GM21423 (cell line): ENCODE measurements around the gene RAB3IL1.

Experiments used
- ATAC-seq: cut with Tn5 transposase; IDR thresholded peaks from one replicate; pipeline ENCODE4 v1.9.1; 2021; ENCODE audit warnings: mild to moderate bottlenecking, moderate library complexity; ENCODE audit not compliant: unreplicated experiment

The RAB3IL1 gene

DNA sequence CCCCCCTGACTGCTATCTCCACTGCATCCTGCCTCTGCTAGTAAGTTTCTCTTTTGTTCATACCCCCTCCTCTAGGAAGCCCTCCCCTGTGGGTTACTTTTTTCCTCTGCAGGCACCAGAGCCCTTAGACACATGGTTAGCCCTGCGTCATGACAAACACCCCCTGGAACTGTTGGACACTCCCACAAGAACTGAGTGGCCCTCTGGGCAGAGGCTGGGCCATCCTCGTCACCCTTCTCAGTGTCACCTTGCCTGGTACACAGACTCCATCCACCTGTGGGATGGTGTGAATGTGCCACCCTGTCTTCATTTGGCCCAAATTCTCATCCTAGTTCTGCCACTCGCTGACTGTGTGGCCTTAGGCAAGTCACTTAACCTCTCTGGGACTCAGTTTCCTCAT, 4.1 kb upstream of the RAB3IL1 start:
- no peak for ATAC-seq

DNA sequence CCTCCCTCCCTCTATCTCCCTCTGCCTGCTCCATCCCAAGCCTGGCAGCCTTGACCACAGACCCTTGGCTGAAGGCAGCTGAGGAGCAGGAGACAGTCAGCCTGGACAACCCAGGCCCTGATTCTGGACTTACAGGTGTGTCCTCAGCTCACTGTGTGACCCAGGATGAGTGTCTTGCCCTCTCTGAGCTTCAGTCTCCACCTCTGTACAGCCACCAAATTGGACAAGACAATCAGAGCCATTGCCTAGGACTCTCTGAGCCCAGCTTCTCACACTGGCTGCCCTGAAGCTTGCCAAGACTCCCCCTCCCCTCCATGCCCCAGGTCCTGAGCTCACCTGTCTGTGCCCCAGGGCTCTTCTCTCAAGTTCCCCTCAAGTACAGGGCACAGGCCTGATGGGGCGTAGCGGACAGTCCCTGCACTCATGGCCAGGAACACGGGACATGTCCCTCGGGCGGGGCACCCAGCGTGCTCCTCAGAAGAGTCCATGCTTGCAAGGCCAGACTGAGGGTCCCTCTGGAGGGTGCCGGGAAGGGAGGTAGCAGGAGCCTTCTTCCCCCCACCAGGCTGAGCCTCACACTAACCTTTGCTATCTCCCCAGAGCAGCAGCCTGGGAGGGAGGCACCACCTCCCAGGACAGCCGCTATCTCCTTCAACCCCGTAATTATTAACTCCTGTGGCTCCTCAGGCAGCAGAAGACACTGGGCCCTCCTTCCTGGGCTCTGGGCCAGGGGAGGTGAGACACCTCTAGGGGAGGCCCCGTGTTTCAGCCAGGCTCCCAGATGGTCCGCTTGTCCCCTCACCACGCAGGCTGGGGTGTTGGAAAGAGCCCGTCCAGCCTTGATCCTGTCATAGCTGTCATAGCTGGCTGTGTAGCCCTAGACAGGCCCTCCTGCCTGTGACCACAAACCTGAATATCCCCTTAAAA, 2.6 kb upstream of the RAB3IL1 start:
- no peak for ATAC-seq

DNA sequence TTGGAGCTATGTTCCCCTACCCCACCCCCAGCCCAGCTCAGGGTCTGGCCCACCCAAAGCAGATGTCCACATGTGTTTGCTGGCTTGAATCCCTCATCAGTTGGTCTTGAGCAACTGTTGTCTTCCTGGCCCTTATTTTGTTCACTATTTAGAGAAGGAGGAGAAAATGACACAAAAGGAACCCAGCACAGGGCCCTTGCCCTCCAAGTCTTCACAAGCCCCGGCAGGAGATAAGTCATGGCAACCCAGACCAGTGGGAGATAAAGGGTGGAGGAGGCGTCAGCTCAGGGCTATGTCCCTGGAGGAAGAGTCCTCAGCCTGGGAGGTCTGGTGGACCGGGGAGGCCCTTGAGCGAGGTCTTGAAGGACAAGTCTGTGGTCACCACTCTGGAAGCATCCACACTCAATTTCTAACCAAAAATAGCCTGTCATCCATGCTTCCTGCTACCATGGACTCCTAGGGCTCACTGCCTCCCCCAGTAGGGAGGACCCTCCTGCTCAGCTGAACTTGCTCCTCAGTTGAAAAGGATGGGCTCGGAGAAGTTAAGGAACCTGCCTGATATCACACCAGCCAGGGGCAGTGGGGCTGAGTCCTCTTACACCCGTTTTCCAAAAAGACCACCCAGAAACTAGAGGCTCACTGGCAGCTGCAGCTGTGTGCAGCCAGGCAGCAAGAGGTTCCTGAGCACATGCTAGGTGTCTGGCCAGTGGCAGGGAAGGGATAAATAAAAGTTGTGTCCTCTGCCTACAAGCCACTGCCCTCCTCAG, 1.8 kb upstream of the RAB3IL1 start:
- no peak for ATAC-seq

DNA sequence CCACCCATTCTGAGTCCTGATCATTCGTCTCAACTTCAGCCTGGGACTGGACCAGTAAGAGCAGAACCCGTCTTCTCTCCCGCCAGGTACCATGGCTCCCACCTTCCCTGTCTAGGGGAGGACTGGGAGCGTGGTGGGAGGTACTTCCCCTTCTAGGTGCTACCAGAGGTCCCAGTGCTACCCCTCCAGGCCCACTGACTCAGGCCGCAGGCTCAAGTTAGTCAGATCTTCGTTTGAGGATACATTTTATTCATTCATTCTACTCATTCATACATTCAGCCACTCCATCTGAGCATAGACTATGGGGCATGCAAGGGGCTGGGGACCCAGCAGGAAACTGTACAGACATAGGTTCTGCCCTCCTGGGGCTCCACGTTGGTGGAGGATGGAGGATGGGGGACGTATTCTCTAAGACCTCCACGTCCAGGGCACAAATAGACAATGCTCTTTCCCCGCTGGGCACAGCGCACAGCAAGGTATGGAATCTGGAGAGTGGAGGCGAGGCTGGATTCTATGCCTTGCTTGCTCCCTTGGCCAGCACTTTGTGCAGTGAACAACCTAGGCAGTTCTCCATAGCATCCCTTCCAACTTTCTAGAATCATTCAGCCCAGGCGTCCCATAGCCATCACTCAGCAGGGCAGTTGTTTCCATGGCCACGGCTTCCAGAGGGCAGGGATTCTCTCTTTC, 1.0 kb upstream of the RAB3IL1 start:
- no peak for ATAC-seq

DNA sequence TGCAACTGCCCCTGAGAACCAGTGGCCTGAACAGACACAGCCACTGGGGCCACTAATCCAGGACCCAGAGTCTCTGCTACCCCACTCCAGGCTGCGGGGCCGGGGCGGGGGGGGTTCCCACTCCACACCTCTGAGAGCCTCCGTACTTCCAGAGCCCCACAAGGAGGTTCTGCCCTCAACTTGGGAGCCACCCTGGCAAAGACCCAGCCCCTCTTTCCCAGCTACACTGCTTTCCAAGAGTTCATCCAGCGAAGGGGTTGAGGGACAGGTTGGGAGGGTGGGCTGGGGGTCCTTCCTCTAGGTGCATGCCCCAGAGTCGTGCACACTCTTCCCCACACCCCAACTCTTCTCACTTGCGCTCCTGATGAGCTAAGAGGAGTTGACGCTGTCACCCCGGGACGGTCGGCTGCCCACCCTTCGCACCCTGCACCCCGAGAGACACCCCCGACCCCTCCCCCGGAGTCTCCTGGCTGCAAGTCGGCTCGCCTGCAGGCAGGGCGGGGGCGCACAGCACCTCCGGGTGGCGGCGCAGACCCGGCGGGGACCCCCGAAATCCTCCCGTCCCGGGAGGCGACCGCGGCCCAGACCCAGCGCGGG, 531 bp downstream of the RAB3IL1 start:
- ATAC-seq = no peak

DNA sequence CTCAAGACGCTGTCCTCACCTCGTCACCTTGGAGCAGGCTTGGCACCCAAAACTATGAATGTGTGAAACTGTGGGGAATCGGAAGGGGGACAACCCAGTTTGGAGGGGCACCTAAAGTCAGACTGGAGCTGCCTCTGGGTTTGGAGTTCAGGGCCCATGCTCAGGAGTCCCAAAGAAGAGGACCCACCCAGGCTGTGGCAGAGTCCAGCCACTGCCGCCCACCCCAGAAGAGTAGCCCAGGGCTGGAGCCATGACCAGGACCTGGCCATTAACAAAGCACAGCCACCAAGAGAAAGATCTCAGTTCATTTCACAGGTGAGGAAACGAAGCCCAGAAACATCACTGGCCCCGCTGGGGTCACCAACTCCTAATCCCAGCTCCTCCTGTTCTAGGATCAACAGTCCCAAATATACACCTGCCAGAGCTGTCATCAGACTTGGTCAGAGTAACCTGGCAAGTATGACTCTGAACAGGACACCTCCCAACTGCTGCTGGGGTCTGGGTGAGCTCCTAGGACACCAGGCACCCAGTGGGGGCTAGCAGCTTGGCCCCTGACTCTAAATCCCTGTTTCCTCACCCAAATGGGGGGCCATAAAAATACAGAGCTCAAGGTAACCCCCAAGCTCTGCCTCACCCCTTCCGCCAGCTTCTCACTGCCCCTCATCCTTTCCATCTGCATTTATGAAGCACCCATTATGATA, 2.7 kb downstream of the RAB3IL1 start:
- no peak for ATAC-seq

DNA sequence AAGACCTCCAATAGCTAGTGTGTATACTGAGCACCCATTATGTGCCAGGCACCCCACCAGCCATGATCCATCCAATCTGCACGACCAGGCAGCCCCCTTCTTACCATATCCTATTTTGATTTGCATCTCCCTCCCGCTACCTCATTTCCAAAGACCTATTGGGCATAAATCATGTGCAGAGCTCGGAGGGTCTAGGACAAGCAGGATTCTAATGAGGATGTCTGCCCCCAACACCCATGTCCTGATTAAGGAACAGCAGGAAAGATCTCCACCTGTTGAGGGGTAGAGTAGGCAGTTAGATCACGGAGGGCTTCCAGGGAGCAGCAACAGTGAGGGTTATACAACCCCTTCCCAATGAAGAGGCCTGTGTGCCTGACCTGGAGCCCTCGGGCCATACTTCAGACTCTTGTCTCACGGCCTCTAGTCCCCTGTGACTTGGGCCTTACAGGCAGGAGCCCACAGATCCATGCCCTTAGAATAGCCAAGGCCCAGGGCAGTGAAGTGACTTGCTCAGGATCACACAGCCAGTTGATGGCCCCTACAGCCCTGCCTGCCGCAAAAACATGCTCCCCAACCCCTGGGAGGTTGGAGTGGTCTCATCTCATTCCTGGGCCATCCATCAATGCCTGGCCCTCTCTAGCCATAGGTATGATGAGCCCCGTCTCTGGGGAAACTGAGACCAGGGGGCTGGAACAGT, 3.5 kb downstream of the RAB3IL1 start:
- no peak for ATAC-seq

DNA sequence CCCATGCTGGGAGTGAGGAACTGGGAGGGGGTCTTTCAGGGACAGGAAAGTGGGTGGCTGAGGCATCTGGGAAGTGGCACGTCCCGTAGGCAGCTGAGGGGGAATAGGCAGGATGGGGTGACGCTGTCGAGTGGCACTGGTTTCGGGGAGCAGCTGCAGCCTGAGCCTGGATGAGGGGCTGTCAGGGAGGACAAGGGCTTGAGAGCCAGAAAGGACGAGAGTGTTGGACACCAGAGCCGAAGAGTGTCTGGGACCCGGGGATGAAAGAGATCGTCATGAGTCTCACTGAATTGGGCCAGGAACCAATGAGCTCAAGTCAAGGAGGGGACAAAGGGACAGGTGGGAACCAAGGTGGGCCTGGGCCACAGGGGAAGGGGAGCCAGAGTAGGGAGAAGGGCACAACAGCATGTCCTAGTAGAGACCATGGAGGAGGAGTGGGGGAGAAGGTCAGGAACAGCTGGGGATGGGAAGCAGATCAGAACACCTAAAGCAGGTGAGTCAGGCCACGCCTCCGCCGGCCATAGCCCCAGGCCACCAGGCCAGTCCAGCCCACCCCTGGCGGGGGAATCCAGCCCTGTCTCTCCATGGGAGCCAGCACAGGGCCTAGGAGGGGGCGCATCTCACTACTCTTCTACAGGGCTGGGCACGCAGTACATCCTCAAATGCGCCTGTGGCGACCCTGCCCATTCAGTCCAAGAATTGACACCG, 4.2 kb downstream of the RAB3IL1 start:
- no peak for ATAC-seq

DNA sequence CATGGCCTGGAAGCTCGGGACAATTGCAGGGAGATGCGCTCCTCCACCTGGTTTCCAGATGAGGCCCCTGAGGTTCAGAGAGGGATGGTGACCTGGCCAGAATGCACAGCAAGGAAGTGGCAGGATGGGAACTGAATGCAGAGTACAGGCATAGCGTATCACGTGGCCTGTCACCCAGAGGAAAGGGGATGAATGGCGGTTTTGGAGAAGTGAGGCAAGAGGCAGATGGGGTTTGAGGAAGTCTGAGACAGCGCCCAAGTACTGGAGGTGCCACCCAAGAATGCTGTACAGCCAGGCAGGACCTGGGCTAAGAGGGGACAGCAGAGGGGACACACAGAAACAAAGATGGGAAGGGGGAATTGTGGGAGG, 4.9 kb downstream of the RAB3IL1 start:
- ATAC-seq = no peak

DNA sequence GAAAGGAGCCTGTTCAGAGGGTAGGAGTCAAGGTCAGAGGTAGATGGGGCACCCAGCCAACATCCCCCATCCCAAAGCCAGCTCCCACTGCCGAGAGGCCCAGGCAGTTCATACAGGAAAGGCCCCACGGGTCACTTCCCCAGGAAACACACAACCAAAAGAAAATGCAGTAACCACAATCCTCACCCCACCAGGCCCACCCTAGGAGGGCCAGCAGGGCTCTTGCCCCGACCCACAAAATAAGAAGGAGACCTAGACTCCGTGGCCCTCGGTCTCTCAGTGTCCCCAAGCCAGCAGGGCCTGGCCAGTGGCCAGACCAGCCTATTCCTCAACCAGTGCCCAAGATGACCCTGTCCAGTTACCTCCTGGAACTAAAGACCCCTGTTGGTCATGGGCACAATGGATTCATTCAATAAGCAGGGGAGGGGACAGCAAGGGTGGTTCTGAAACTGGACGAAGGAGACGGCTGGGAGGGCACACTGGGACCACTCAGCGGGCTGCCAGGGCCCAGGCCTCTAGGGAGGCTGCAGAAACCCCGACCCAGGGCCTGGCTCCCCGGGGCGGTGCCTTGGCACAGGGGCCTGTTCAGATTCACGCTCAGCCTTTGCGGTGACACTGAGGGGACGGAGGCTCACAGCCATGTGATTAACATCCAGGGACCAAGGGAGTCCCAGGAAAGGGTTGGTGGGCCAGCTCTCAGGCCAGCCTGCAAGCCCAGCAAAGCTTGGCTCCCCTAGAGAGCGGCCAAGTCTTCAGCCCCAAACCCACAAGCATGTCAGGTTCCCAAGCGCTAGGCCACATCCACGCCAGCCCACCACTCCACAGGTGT, 5.5 kb downstream of the RAB3IL1 start:
- ATAC-seq = no peak

DNA sequence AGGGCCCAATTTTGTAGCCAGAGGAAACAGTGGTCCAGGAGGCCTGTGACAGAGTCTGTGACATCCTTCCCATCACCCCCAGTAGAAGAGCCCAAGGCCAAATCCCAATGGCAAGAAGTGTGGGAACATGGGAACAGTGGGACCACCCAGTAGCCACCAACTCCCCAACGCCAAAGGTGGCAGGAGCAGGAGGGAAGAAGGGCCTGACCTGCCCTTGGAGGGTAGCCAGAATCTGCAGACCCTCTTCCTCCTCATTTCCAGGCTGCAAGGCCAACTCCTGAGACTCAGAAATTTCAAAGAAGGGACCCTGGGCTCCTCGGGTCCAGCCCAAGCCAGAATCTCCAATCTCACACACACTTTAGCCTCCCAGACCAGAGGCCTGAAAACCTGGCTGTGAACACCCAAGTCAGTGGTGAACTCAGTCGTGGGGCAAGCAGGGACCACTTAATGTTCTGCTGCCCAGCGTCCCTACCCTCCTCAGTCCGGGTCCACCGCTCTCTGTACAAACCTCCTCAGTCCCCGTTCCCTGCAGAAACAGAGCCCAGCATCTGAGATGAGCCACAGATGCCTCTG, 6.2 kb downstream of the RAB3IL1 start:
- no peak for ATAC-seq

DNA sequence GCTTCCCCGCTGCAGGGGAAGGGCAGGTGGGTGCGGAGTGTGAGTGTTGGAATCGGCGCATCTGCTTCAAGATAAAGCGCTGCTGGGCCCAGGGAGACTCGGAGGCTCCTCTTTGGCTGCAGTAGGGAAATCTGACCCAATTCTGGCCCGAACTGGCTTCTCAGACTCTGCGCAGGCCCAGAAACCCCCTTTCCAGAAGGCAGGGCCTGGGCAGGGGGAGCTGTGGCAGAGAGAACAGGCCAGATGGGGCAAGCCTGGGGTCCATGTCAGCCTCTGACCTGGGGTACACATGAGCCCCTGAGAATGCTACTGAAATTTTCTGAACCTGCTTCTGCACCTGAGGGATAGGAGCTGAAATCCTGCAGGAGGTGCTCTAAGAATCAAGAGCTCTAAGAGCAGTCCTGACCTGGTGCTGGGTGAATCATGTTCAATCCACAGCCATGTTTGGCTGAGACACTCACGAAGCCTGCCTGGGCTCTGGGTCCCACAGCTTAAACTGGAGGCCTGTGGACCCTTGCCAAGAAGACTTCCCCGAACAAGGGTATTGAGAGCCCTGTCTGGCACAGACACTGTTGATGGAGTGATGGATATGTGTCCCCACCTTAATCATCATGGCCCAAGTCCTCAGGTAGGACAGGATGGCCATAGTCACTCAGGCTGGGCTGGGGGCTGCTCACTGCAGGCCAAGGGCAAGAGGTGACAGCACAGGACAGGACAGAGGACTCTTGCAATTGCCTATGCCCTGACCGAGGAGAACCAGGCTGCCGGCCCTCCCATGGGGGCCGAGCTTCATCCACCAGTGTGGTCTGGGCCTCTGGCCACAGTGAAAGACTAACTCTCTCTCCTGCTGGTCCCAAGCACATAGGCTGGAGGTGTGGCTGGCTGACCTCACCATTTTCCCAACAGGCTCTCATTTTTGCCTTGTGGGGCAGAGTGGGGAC, 6.9 kb downstream of the RAB3IL1 start:
- ATAC-seq = no peak

DNA sequence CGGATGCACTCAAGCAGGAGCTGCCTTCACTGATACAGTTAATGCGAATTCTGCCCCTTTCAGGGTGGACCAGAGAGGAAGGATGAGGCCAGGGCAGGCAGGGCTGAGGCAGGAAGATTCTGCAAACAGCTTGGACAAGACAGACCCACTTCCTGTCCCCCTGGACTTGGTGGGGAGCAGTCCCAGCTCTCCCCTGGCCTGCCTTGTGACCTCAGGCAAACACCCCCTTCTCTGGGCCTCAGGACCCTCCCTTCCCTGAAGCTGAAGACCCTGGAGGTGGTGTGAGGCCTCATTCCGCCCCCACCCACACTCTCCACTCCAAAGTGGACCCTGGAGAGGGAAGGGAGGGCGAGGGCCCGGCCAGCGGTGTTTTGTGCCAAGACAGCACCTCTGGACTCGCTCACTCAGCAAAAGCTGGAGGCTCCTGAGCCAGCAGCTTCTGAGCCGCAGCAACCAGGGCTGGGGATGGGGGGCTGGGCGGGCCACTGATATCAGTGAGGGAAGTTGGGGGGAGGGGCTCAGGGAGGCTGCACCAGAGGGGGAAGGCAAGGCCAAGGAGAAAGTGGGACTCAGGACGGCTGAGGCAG, 8.5 kb downstream of the RAB3IL1 start:
- no peak for ATAC-seq

DNA sequence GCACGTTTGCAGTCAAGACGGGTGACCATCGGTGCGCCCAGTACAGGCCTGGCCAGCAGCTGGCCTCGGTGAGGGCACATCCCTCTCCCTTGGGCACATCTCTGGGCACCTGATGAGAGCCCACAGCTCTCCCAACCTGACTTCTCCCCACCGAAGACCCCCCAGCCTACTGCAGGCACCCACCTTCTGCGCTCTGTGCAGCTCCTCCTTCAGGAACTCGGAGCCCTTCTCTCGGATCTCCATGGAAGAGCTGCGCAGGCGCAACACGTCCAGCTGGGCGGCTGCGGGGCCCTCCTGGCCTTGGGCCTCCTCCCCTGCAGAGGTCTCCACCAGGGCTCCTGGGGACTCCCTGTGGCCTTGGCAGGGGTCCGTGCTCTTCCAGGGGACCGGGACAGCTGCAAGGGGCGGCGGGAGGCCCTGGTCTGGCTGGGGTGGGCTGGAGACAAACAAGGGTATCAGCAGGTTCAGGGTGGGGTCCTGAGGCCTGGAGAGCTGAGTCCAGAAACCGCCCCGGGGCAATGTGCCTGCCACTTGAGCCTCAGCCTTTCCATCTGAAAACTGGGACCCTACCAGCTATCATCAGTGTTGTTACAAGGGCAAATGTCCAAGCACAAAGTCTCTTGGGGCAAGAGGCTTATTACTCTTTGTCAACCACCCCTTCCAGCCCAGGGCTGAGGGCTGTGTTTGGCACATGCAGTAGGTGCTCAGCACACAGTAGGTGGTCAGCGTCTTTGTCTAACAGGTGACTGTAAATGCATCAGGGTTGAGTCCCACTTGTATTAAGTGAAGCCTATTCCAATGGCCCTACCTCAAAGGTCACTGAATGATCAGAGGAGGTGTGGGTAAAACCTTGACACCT, 9.3 kb downstream of the RAB3IL1 start:
- no peak for ATAC-seq

DNA sequence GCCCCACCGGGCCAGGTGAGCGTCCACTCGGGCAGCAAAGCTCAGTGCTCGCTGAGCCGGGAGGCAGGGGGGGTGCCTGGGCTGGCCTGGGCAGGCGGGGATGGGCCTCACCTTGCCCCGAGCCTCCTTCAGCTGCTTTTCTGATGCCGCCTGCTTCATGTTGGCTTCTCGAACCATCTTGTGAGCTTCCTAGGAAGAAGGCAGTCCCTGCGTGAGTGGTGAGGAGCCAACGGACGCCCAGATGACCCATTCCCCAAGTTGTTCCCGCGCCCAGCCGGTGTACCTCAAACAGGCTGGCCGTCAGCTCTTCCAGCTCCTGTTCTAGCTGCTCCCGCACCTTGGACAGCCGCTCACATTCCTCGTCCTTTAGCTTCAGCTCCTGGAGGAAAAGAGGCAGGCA, 10.1 kb downstream of the RAB3IL1 start:
- no peak for ATAC-seq

DNA sequence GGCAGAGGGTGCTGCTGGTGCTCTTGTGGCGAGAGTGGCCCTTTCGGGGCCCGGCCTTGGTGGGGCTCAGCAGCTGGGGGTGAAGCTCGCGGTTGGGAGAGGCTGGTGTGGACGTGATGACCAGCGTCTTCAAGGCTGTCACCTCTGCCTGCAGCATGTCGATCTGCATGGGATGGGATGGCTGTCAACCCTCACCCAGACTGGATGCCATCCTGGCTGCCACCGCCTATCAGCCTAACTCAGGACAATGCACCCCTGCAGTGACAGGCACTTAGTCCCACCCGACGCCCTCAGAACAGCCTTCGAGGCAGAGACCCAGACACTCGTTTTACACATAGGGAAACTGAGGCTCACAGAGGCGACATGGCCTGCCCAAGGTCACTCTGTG, 10.8 kb downstream of the RAB3IL1 start:
- no peak for ATAC-seq
